HEK293 (cell line): Measurements from ENCODE around the gene SARNP.
A peak's percentile ranks its signal among the peaks of the same experiment; 100 is the strongest.

ENCODE experiments used
- CTCF ChIA-PET: fragments of 350-600 bp; formaldehyde crosslinking; extraction: SDS; loops from one replicate; lab custom pipeline; 2021; ENCODE audit warnings: antibody characterized with exemption; lab: Yijun Ruan, JAX
- POLR2A ChIA-PET: fragments of 300-600 bp; formaldehyde crosslinking; extraction: SDS; loops from one replicate; lab custom pipeline; 2020; ENCODE audit warnings: antibody characterized with exemption, inconsistent platforms; lab: Yijun Ruan, JAX
- H3K27ac ChIP-seq: fragments of 200-500 bp; sonication (Bioruptor generic); 2 replicates; pipeline ENCODE4 v1.5.1; 2014; ENCODE audit warnings: low read depth, low read length, control low read depth, inconsistent platforms; ENCODE audit errors: extremely low read depth
- H3K36me3 ChIP-seq, 2 experiments: fragments of 200-500 bp in 1 of 2; sonication (Bioruptor generic) in 1 of 2; 1 replicate in 1 of 2; 2 replicates in 1 of 2; pipeline ENCODE4 v1.5.1; 2014 to 2017; ENCODE audit warnings: inconsistent platforms in 2 of 2, low read length in 2 of 2; ENCODE audit not compliant: control insufficient read depth in 2 of 2, insufficient read depth in 1 of 2
- H3K4me1 ChIP-seq: fragments of 200-500 bp; sonication (Bioruptor generic); 2 replicates; pipeline ENCODE4 v1.5.1; 2014; ENCODE audit warnings: mild to moderate bottlenecking, low read length, inconsistent platforms; ENCODE audit not compliant: control insufficient read depth, insufficient read depth
- H3K4me3 ChIP-seq: 2 replicates; pipeline ENCODE4 v1.5.1; 2011; ENCODE audit warnings: low read depth, mild to moderate bottlenecking, control low read depth, low read length, moderate library complexity
- H3K9me3 ChIP-seq: fragments of 200-500 bp; sonication (Bioruptor generic); 2 replicates; pipeline ENCODE4 v1.5.1; 2014; ENCODE audit warnings: low read depth, low read length, inconsistent platforms; ENCODE audit not compliant: control insufficient read depth, insufficient read depth
- GLIS2 ChIP-seq: fragments of 450-650 bp; formaldehyde crosslinking; IDR thresholded peaks from 2 replicates; pipeline ENCODE4 v1.5.1; 2016; ENCODE audit warnings: missing biosample characterization, missing genetic modification characterization
- HOXC10 ChIP-seq: sonication (generic); formaldehyde crosslinking; IDR thresholded peaks from 2 replicates; pipeline ENCODE4 v1.8.1; 2023; ENCODE audit warnings: mild to moderate bottlenecking, missing genetic modification reagents
- KLF1 ChIP-seq: fragments of 450-650 bp; formaldehyde crosslinking; IDR thresholded peaks from 2 replicates; pipeline ENCODE4 v1.5.1; 2016; ENCODE audit warnings: missing biosample characterization, missing genetic modification characterization
- MEIS1 ChIP-seq: sonication (generic); formaldehyde crosslinking; IDR thresholded peaks from 2 replicates; pipeline ENCODE4 v1.8.1; 2022; ENCODE audit warnings: missing genetic modification reagents, mild to moderate bottlenecking, borderline replicate concordance
- OSR2 ChIP-seq: fragments of 450-650 bp; formaldehyde crosslinking; IDR thresholded peaks from 2 replicates; pipeline ENCODE4 v1.5.1; 2016; ENCODE audit warnings: missing biosample characterization, missing genetic modification characterization
- REPIN1 ChIP-seq: fragments of 450-650 bp; formaldehyde crosslinking; IDR thresholded peaks from 2 replicates; pipeline ENCODE4 v1.5.1; 2017; ENCODE audit warnings: missing biosample characterization, missing genetic modification characterization, low read depth
- REST ChIP-seq: fragments of 450-650 bp; formaldehyde crosslinking; IDR thresholded peaks from 2 replicates; pipeline ENCODE4 v1.5.1; 2016; ENCODE audit warnings: missing biosample characterization, missing genetic modification characterization
- SETDB1 ChIP-seq: IDR thresholded peaks from one replicate; pipeline ENCODE4 v1.6.1; 2017; ENCODE audit warnings: mild to moderate bottlenecking, low read length, moderate library complexity, mixed read lengths; ENCODE audit not compliant: insufficient read length
- SP2 ChIP-seq: fragments of 450-650 bp; formaldehyde crosslinking; IDR thresholded peaks from 2 replicates; pipeline ENCODE4 v1.5.1; 2016; ENCODE audit warnings: missing biosample characterization, missing genetic modification characterization
- WT1 ChIP-seq: fragments of 450-650 bp; formaldehyde crosslinking; IDR thresholded peaks from 2 replicates; pipeline ENCODE4 v1.5.1; 2016; ENCODE audit warnings: missing biosample characterization, missing genetic modification characterization
- YY2 ChIP-seq: fragments of 450-650 bp; formaldehyde crosslinking; IDR thresholded peaks from 2 replicates; pipeline ENCODE4 v1.5.1; 2016; ENCODE audit warnings: missing biosample characterization, missing genetic modification characterization
- ZBTB17 ChIP-seq: fragments of 450-650 bp; formaldehyde crosslinking; IDR thresholded peaks from 2 replicates; pipeline ENCODE4 v1.5.1; 2016; ENCODE audit warnings: missing biosample characterization, missing genetic modification characterization
- ZIC2 ChIP-seq: fragments of 450-650 bp; formaldehyde crosslinking; IDR thresholded peaks from 2 replicates; pipeline ENCODE4 v1.5.1; 2016; ENCODE audit warnings: missing biosample characterization, missing genetic modification characterization
- ZNF140 ChIP-seq: fragments of 450-650 bp; formaldehyde crosslinking; IDR thresholded peaks from 2 replicates; pipeline ENCODE4 v1.5.1; 2016; ENCODE audit warnings: missing biosample characterization, missing genetic modification characterization
- ZNF24 ChIP-seq: fragments of 450-650 bp; formaldehyde crosslinking; IDR thresholded peaks from 2 replicates; pipeline ENCODE4 v1.5.1; 2016; ENCODE audit warnings: missing biosample characterization, missing genetic modification characterization
- ZNF248 ChIP-seq: fragments of 450-650 bp; formaldehyde crosslinking; IDR thresholded peaks from 2 replicates; pipeline ENCODE4 v1.5.1; 2017; ENCODE audit warnings: missing biosample characterization, missing genetic modification characterization
- ZNF366 ChIP-seq: fragments of 450-650 bp; formaldehyde crosslinking; conservative IDR thresholded peaks from 2 replicates; pipeline ENCODE4 v1.5.1; 2016; ENCODE audit warnings: missing biosample characterization, missing genetic modification characterization
- ZNF488 ChIP-seq: fragments of 450-650 bp; formaldehyde crosslinking; IDR thresholded peaks from 2 replicates; pipeline ENCODE4 v1.5.1; 2016; ENCODE audit warnings: missing biosample characterization, missing genetic modification characterization
- ZNF555 ChIP-seq: fragments of 450-650 bp; formaldehyde crosslinking; conservative IDR thresholded peaks from 2 replicates; pipeline ENCODE4 v1.5.1; 2017; ENCODE audit warnings: missing biosample characterization, mild to moderate bottlenecking, missing genetic modification characterization, inconsistent platforms
- ZNF76 ChIP-seq: fragments of 450-650 bp; formaldehyde crosslinking; IDR thresholded peaks from 2 replicates; pipeline ENCODE4; 2016; ENCODE audit warnings: low read depth, missing biosample characterization, missing genetic modification characterization, borderline replicate concordance
- TF ChIP-seq, protein P1 (sequence below): fragments of 450-650 bp; formaldehyde crosslinking; IDR thresholded peaks from 2 replicates; pipeline ENCODE4 v1.5.1; 2016; ENCODE audit warnings: missing biosample characterization, missing genetic modification characterization
- TF ChIP-seq, protein P2 (sequence below): fragments of 450-650 bp; formaldehyde crosslinking; IDR thresholded peaks from 2 replicates; pipeline ENCODE4 v1.5.1; 2017; ENCODE audit warnings: missing biosample characterization, missing genetic modification characterization

The SARNP gene

GRCh38 chr12:55708695-55709233 lies 108.8 kb downstream of the SARNP start:
- ChIA-PET CTCF (no interaction called here), POLR2A (no interaction called here)
- Histone ChIP-seq H3K4me3 (no peak overlapping the region), H3K4me1 (no peaks in the 10 kb centered on the region; the same call in 1 of the 2 replicates), H3K27ac (no peak overlapping the region), H3K36me3 (no peaks in the 10 kb centered on the region), H3K9me3 (no peaks in the 10 kb centered on the region)
- TF ChIP-seq ZNF76 (tag by site-specific recombination): no peak
- no peak for TF ChIP-seq SP2 (tag by site-specific recombination)
- TF ChIP-seq ZNF24 (tag by site-specific recombination): no peak
- 0 out of 2 replicates have a peak, but pooled peaks have one; percentile 18 for TF ChIP-seq ZIC2
- no peak for TF ChIP-seq ZNF555
- TF ChIP-seq ZBTB17 (tag by site-specific recombination): 0 out of 2 replicates have a peak, but pooled peaks have one; percentile 9
- no peak for TF ChIP-seq ZNF248 (tag by site-specific recombination)
- no peak for TF ChIP-seq ZNF488 (tag by site-specific recombination)
- TF ChIP-seq REST: no peak
- no peak for TF ChIP-seq HOXC10 (CRISPR knock-in tag)
- TF ChIP-seq ZNF140: no peak
- no peak for TF ChIP-seq REPIN1 (tag by site-specific recombination)
- TF ChIP-seq, protein P1, sequence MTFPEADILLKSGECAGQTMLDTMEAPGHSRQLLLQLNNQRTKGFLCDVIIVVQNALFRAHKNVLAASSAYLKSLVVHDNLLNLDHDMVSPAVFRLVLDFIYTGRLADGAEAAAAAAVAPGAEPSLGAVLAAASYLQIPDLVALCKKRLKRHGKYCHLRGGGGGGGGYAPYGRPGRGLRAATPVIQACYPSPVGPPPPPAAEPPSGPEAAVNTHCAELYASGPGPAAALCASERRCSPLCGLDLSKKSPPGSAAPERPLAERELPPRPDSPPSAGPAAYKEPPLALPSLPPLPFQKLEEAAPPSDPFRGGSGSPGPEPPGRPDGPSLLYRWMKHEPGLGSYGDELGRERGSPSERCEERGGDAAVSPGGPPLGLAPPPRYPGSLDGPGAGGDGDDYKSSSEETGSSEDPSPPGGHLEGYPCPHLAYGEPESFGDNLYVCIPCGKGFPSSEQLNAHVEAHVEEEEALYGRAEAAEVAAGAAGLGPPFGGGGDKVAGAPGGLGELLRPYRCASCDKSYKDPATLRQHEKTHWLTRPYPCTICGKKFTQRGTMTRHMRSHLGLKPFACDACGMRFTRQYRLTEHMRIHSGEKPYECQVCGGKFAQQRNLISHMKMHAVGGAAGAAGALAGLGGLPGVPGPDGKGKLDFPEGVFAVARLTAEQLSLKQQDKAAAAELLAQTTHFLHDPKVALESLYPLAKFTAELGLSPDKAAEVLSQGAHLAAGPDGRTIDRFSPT (tag by site-specific recombination): no peak
- TF ChIP-seq MEIS1 (CRISPR knock-in tag): no peak
- TF ChIP-seq SETDB1: no peak
- TF ChIP-seq KLF1: peak; percentile 14; the same call in 1 of the 2 replicates
- no peak for TF ChIP-seq YY2 (tag by site-specific recombination)
- no peak for TF ChIP-seq OSR2

- no peak within 1 kb of the TSS; the same call in 1 of the 2 replicates for H3K27ac ChIP-seq
- H3K36me3 ChIP-seq: no peaks in the 10 kb centered on the region
- H3K9me3 ChIP-seq: no peaks in the 10 kb centered on the region
- H3K4me1 ChIP-seq: no peaks in the 10 kb centered on the region; the same call in 1 of the 2 replicates
- ChIA-PET CTCF (interaction anchor here (1.1 to 3.5 kb wide), 2 partner anchors 15 to 29 kb away, joined by 4 to 21 read pairs; partner anchors contain the start of gene RDH5), POLR2A (interaction anchor here (0.6 to 2.4 kb wide), 5 partner anchors 9 to 61 kb away, joined by 3 to 12 read pairs (median 3); partner anchors contain the start of gene CD63)
- H3K4me3 ChIP-seq: peak within 1 kb of the TSS; percentile 48
- TF ChIP-seq ZNF366 (tag by site-specific recombination) (peak; percentile 76), GLIS2 (tag by site-specific recombination) (peak; percentile 82), WT1 (peak; percentile 23; the same call in 1 of the 2 replicates), ZBTB17 (tag by site-specific recombination) (peak; percentile 72)
- TF ChIP-seq, protein P2, sequence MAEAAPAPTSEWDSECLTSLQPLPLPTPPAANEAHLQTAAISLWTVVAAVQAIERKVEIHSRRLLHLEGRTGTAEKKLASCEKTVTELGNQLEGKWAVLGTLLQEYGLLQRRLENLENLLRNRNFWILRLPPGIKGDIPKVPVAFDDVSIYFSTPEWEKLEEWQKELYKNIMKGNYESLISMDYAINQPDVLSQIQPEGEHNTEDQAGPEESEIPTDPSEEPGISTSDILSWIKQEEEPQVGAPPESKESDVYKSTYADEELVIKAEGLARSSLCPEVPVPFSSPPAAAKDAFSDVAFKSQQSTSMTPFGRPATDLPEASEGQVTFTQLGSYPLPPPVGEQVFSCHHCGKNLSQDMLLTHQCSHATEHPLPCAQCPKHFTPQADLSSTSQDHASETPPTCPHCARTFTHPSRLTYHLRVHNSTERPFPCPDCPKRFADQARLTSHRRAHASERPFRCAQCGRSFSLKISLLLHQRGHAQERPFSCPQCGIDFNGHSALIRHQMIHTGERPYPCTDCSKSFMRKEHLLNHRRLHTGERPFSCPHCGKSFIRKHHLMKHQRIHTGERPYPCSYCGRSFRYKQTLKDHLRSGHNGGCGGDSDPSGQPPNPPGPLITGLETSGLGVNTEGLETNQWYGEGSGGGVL: peak; percentile 88
Observed at GRCh38 chr12:55707841-55708694, 109.5 kb downstream of the SARNP start, which contains the start of gene ITGA7. Gene ITGA7, minus strand, starts transcription at chr12:55707904. Its CDS starts 222 bp downstream, at chr12:55707682.
